Smooth muscle cell (in vitro differentiated cells): ENCODE data around the gene FNBP1L. TPM values are rescaled to one million over a fixed set of nuclear protein-coding genes. Genes with fewer than 3 reads are reported as not detected.

Experiments used
- DNase-seq: peaks from one replicate; lab custom pipeline; 2025; ENCODE audit not compliant: unreplicated experiment; lab: John Stamatoyannopoulos, UW
- H2AFZ ChIP-seq: fragments of 200-600 bp; sonication (generic); 2 replicates; pipeline ENCODE4 v1.6.0; 2016; ENCODE audit warnings: antibody characterized with exemption, low read depth, mild to moderate bottlenecking
- H3F3A ChIP-seq: fragments of 200-600 bp; sonication (generic); 2 replicates; pipeline ENCODE4 v1.6.0; 2017; ENCODE audit warnings: antibody characterized with exemption, low read depth
- H3K27ac ChIP-seq: fragments of 200-600 bp; sonication (generic); 2 replicates; pipeline ENCODE4 v1.5.1; 2016; ENCODE audit warnings: low read depth, mild to moderate bottlenecking
- H3K27me3 ChIP-seq: fragments of 200-600 bp; sonication (generic); 2 replicates; pipeline ENCODE4 v1.6.1; 2016; ENCODE audit warnings: low read depth, mild to moderate bottlenecking
- H3K36me3 ChIP-seq: fragments of 200-600 bp; sonication (generic); 2 replicates; pipeline ENCODE4 v1.5.1; 2016; ENCODE audit warnings: low read depth
- H3K4me1 ChIP-seq: fragments of 200-600 bp; sonication (generic); 2 replicates; pipeline ENCODE4 v1.5.1; 2016; ENCODE audit warnings: low read depth
- H3K4me2 ChIP-seq: fragments of 200-600 bp; sonication (generic); 2 replicates; pipeline ENCODE4 v1.6.0; 2016; ENCODE audit warnings: mild to moderate bottlenecking
- H3K4me3 ChIP-seq: fragments of 200-600 bp; sonication (generic); 2 replicates; pipeline ENCODE4 v1.5.1; 2016; ENCODE audit warnings: mild to moderate bottlenecking
- H3K79me2 ChIP-seq: fragments of 200-600 bp; sonication (generic); 2 replicates; pipeline ENCODE4 v1.6.0; 2016; ENCODE audit warnings: low read depth, mild to moderate bottlenecking
- H3K9ac ChIP-seq: fragments of 200-600 bp; sonication (generic); 2 replicates; pipeline ENCODE4 v1.6.0; 2016; ENCODE audit warnings: low read depth
- H3K9me3 ChIP-seq: fragments of 200-600 bp; sonication (generic); replicated peaks from 2 replicates; pipeline ENCODE4 v1.5.1; 2016; ENCODE audit warnings: low read depth
- H4K20me1 ChIP-seq: fragments of 200-600 bp; sonication (generic); 2 replicates; pipeline ENCODE4 v1.6.0; 2016; ENCODE audit warnings: low read depth
- CTCF ChIP-seq: fragments of 200-600 bp; sonication (generic); IDR thresholded peaks from 2 replicates; pipeline ENCODE4 v1.5.1; 2017; ENCODE audit warnings: borderline replicate concordance, mild to moderate bottlenecking, antibody characterized with exemption; ENCODE audit not compliant: insufficient read depth, poor library complexity, severe bottlenecking
- WGBS: methylation state at CpG from one replicate; pipeline ENCODE4 v1.1.7; 2016; ENCODE audit warnings: low lambda C conversion rate; 5-methylcytosine and 5-hydroxymethylcytosine counted together
- polyA plus RNA-seq: library from polyadenylated mRNA; unstranded; fragments of >200 nt; fragmentation: Nextera tagmentation; extraction: Ambion mirVana; gene quantifications from 2 replicates; pipeline ENCODE4 v1.2.1, GENCODE V29; 2016
- total RNA-seq: library from RNA; depleted of rRNA; stranded (reverse); fragments of >200 nt; gene quantifications from 2 replicates; pipeline ENCODE4 v1.2.3, GENCODE V29; 2014

Gene FNBP1L
- total and polyA plus RNA-seq, 2 experiments from 2014 or later, result 18.7 to 60.4 TPM

GRCh38 chr1:93504247-93505033, 56.5 kb downstream of the FNBP1L start:
- H3K27ac ChIP-seq, result no peak overlapping the region
- peaks cover 65% of the 10 kb centered on the region for H4K20me1 ChIP-seq
- no peak overlapping the region for H3K4me3 ChIP-seq
- H3K9ac ChIP-seq, result no peak overlapping the region
- H3K4me1 ChIP-seq, result no peaks in the 10 kb centered on the region
- H3K79me2 ChIP-seq, result peaks cover 85% of the 10 kb centered on the region
- H3K36me3 ChIP-seq, result no peaks in the 10 kb centered on the region
- H3K27me3 ChIP-seq, result no peaks in the 10 kb centered on the region
- TF ChIP-seq CTCF, result no peak
- no peaks in the 10 kb centered on the region for H3K9me3 ChIP-seq
- H3K4me2 ChIP-seq, result no peak overlapping the region
- WGBS, result 65% methylated on average over 8 of the region's 8 CpGs
- DNase-seq, result no peak
- no peaks in the 10 kb centered on the region for H3F3A ChIP-seq
- no peak overlapping the region for H2AFZ ChIP-seq

- Histone ChIP-seq H3K36me3 (no peaks in the 10 kb centered on the region), H3K27ac (no peak overlapping the region), H3K27me3 (no peaks in the 10 kb centered on the region), H4K20me1 (peaks cover 53% of the 10 kb centered on the region), H2AFZ (no peak overlapping the region), H3K79me2 (peaks cover 68% of the 10 kb centered on the region), H3K4me1 (no peaks in the 10 kb centered on the region), H3K9me3 (no peaks in the 10 kb centered on the region), H3K4me3 (no peak overlapping the region), H3K9ac (no peak overlapping the region), H3K4me2 (no peak overlapping the region), H3F3A (no peaks in the 10 kb centered on the region)
- no peak for DNase-seq
- no peak for TF ChIP-seq CTCF
- WGBS, result 81% methylated on average over 3 of the region's 3 CpGs
Observed at GRCh38 chr1:93506126-93506525, 58.2 kb downstream of the FNBP1L start.

GRCh38 chr1:93516164-93516563, 68.2 kb downstream of the FNBP1L start:
- Histone ChIP-seq H3K9me3 (no peaks in the 10 kb centered on the region), H3K27me3 (no peaks in the 10 kb centered on the region), H3K4me2 (no peak overlapping the region), H3K27ac (no peak overlapping the region), H3K4me1 (no peaks in the 10 kb centered on the region), H4K20me1 (peaks cover 46% of the 10 kb centered on the region), H3K36me3 (no peaks in the 10 kb centered on the region), H3K9ac (no peak overlapping the region), H3K4me3 (no peak overlapping the region), H3K79me2 (peaks cover 12% of the 10 kb centered on the region), H2AFZ (no peak overlapping the region), H3F3A (no peaks in the 10 kb centered on the region)
- 88% methylated on average over 5 of the region's 5 CpGs for WGBS
- no peak for DNase-seq
- no peak for TF ChIP-seq CTCF

- no peak for TF ChIP-seq CTCF
Observed at GRCh38 chr1:93518516-93518915, 70.6 kb downstream of the FNBP1L start.

More at GRCh38 chr1:93518516-93518915, 70.6 kb downstream of the FNBP1L start:
- Histone ChIP-seq H3K9me3 (no peaks in the 10 kb centered on the region), H3F3A (no peaks in the 10 kb centered on the region), H3K9ac (no peak overlapping the region), H3K4me1 (no peaks in the 10 kb centered on the region), H4K20me1 (peaks cover 54% of the 10 kb centered on the region), H3K4me2 (no peak overlapping the region), H2AFZ (no peak overlapping the region), H3K36me3 (no peaks in the 10 kb centered on the region), H3K27ac (peak overlapping the region; percentile 53), H3K4me3 (no peak overlapping the region), H3K79me2 (peaks cover 26% of the 10 kb centered on the region), H3K27me3 (no peaks in the 10 kb centered on the region)
- no peak for DNase-seq
